ENCODE results near the gene RNF150. TPM values are rescaled to one million over a fixed set of nuclear protein-coding genes. Genes with fewer than 3 reads are reported as not detected.

RNF150 gene
- polyA plus RNA-seq, 1 experiment: 9.8 TPM

- no peaks in the 10 kb centered on the region for H3K27me3 ChIP-seq (ENCODE audit: control insufficient read depth, insufficient read depth, low read length)
- ChIA-PET CTCF (no interaction called here), POLR2A (no interaction called here)
- H3K9me3 ChIP-seq (ENCODE audit: control insufficient read depth, insufficient read depth, low read length): no peaks in the 10 kb centered on the region
- TF ChIP-seq CTCF (IDR thresholded peaks at IDR 0.05; ENCODE audit: low read depth, low read length): no peak
- no peak for DNase-seq (ENCODE audit: low read depth, low spot score)
- no peak overlapping the region for H3K4me3 ChIP-seq (ENCODE audit: low read depth, low read length)
- H3K27ac ChIP-seq (ENCODE audit: low read depth, low read length): no peak overlapping the region
Measured at GRCh38 chr4:140947506-140947905, 185.8 kb downstream of the RNF150 start.

DNA sequence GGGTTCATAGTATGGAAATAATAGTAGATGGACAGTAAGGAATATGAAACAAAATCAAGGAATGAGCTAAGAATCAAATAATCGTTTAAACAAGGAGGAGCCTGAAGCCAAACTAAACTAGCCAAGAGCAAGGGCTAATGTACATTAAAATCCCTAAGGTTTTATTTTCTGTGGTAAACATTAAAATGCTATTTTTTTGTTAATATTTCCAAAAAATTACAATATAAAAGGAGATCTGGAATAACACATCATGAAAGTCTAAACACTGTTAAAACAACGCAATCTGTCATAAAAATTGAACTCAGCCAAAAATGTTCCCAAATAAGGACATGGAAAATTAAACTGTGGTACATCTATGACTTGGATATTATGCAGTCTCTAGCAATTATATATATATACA lies 188.2 kb downstream of the RNF150 start:
- POLR2A ChIA-PET: no interaction called here
- no peak for TF ChIP-seq CTCF (IDR thresholded peaks at IDR 0.05; ENCODE audit: low read depth, low read length)
- no peak for DNase-seq (ENCODE audit: low read depth, low spot score)
- H3K27me3 ChIP-seq (ENCODE audit: control insufficient read depth, insufficient read depth, low read length): no peaks in the 10 kb centered on the region
- CTCF ChIA-PET: interaction anchor here (0.8 kb wide), 1 partner anchor 188 kb away, joined by 7 read pairs; the partner anchor contains the start of gene RNF150
- H3K27ac ChIP-seq (ENCODE audit: low read depth, low read length): no peak overlapping the region
- no peak overlapping the region for H3K4me3 ChIP-seq (ENCODE audit: low read depth, low read length)
- no peaks in the 10 kb centered on the region for H3K9me3 ChIP-seq (ENCODE audit: control insufficient read depth, insufficient read depth, low read length)

GRCh38 chr4:140944572-140944971 lies 188.7 kb downstream of the RNF150 start:
- H3K27me3 ChIP-seq (ENCODE audit: control insufficient read depth, insufficient read depth, low read length): no peaks in the 10 kb centered on the region
- no peak for TF ChIP-seq CTCF (IDR thresholded peaks at IDR 0.05; ENCODE audit: low read depth, low read length)
- no peak for DNase-seq (ENCODE audit: low read depth, low spot score)
- H3K4me3 ChIP-seq (ENCODE audit: low read depth, low read length): no peak overlapping the region
- ChIA-PET POLR2A (no interaction called here), CTCF (interaction anchor here (0.8 kb wide), 1 partner anchor 189 kb away, joined by 7 read pairs; the partner anchor contains the start of gene RNF150)
- no peaks in the 10 kb centered on the region for H3K9me3 ChIP-seq (ENCODE audit: control insufficient read depth, insufficient read depth, low read length)
- no peak overlapping the region for H3K27ac ChIP-seq (ENCODE audit: low read depth, low read length)

DNA sequence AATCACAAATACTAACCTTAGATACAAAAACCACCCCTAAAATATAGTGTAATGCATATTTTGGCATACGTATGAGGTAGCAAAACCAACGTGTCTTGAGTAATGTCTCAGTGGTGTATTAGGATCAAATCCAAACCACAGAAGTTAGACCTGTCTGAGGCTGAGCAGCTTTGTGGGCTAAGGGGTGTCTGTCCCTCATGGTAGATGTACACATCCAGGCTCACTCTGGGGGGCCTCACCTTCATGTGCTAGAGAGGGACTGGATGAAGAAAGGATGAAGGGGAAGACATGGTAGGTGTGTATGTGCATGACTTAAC lies 189.1 kb downstream of the RNF150 start:
- no peak overlapping the region for H3K4me3 ChIP-seq (ENCODE audit: low read depth, low read length)
- ChIA-PET CTCF (interaction anchor here (2.0 kb wide), 1 partner anchor 189 kb away, joined by 5 read pairs; the partner anchor contains the start of gene RNF150), POLR2A (no interaction called here)
- H3K27me3 ChIP-seq (ENCODE audit: control insufficient read depth, insufficient read depth, low read length): no peaks in the 10 kb centered on the region
- no peak for TF ChIP-seq CTCF (IDR thresholded peaks at IDR 0.05; ENCODE audit: low read depth, low read length)
- no peak for DNase-seq (ENCODE audit: low read depth, low spot score)
- H3K27ac ChIP-seq (ENCODE audit: low read depth, low read length): peak overlapping the region; percentile 42
- no peaks in the 10 kb centered on the region for H3K9me3 ChIP-seq (ENCODE audit: control insufficient read depth, insufficient read depth, low read length)

- Histone ChIP-seq H3K4me3 (ENCODE audit: low read depth, low read length) (no peak overlapping the region), H3K27ac (ENCODE audit: low read depth, low read length) (no peak overlapping the region)
- CTCF ChIA-PET: interaction anchor here (1.0 to 2.0 kb wide), 2 partner anchors 59 to 190 kb away, joined by 5 read pairs; partner anchors contain the start of gene RNF150
Measured at GRCh38 chr4:140943486-140944198, 189.6 kb downstream of the RNF150 start.

More at GRCh38 chr4:140943486-140944198, 189.6 kb downstream of the RNF150 start:
- no peak for DNase-seq (ENCODE audit: low read depth, low spot score)
- no peaks in the 10 kb centered on the region for H3K27me3 ChIP-seq (ENCODE audit: control insufficient read depth, insufficient read depth, low read length)
- H3K9me3 ChIP-seq (ENCODE audit: control insufficient read depth, insufficient read depth, low read length): no peaks in the 10 kb centered on the region
- TF ChIP-seq CTCF (IDR thresholded peaks at IDR 0.05; ENCODE audit: low read depth, low read length): no peak
- POLR2A ChIA-PET: no interaction called here

Measured in AG04450 (cell line).